ENCODE data around the gene SORCS2.

DNA sequence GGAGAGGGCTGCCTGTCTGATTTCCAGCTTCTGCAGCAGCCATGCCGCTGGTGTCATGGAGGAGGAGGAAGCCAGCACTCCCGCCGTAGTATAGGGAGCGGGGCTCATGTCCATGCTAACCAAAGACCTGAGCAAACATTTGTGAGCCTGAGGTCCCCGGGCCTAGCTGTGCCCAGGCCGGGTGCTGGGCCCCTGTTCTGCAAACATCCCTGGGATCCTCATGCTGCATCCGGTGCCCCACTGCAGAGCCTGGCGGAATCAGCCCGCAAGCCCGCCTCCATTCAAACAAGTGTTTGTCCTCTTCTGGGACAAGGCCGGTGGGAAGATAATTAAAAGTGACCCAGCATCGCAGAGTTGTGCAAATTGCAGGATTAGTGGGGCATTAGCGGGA, 106.3 kb downstream of the SORCS2 start:
- TF ChIP-seq SNAI1 (CRISPR knock-in tag; IDR thresholded peaks at IDR 0.05; ENCODE audit: borderline replicate concordance) (no peak), NFYC (CRISPR knock-in tag; IDR thresholded peaks at IDR 0.05) (no peak), PCBP1 (IDR thresholded peaks at IDR 0.05; ENCODE audit: borderline replicate concordance, low read depth, low read length) (no peak), ZNF264 (CRISPR knock-in tag; IDR thresholded peaks at IDR 0.05) (no peak), NFYB (CRISPR knock-in tag; IDR thresholded peaks at IDR 0.05) (no peak), ZNF557 (CRISPR knock-in tag; IDR thresholded peaks at IDR 0.05) (no peak), FOXM1 (CRISPR knock-in tag; IDR thresholded peaks at IDR 0.05) (no peak), CEBPB (IDR thresholded peaks at IDR 0.05; ENCODE audit: borderline replicate concordance, low read depth, low read length) (no peak), EP300 (IDR thresholded peaks at IDR 0.05; ENCODE audit: low read depth in 2 of 2, low read length in 2 of 2) (no peak), EP300 (CRISPR knock-in tag; IDR thresholded peaks at IDR 0.05; ENCODE audit: borderline replicate concordance) (no peak)
- TF ChIP-seq, protein P1, sequence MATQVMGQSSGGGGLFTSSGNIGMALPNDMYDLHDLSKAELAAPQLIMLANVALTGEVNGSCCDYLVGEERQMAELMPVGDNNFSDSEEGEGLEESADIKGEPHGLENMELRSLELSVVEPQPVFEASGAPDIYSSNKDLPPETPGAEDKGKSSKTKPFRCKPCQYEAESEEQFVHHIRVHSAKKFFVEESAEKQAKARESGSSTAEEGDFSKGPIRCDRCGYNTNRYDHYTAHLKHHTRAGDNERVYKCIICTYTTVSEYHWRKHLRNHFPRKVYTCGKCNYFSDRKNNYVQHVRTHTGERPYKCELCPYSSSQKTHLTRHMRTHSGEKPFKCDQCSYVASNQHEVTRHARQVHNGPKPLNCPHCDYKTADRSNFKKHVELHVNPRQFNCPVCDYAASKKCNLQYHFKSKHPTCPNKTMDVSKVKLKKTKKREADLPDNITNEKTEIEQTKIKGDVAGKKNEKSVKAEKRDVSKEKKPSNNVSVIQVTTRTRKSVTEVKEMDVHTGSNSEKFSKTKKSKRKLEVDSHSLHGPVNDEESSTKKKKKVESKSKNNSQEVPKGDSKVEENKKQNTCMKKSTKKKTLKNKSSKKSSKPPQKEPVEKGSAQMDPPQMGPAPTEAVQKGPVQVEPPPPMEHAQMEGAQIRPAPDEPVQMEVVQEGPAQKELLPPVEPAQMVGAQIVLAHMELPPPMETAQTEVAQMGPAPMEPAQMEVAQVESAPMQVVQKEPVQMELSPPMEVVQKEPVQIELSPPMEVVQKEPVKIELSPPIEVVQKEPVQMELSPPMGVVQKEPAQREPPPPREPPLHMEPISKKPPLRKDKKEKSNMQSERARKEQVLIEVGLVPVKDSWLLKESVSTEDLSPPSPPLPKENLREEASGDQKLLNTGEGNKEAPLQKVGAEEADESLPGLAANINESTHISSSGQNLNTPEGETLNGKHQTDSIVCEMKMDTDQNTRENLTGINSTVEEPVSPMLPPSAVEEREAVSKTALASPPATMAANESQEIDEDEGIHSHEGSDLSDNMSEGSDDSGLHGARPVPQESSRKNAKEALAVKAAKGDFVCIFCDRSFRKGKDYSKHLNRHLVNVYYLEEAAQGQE (IDR thresholded peaks at IDR 0.05; ENCODE audit: borderline replicate concordance in 1 of 2, low read depth in 1 of 2, low read length in 2 of 2) = no peak
- TF ChIP-seq, protein P2, sequence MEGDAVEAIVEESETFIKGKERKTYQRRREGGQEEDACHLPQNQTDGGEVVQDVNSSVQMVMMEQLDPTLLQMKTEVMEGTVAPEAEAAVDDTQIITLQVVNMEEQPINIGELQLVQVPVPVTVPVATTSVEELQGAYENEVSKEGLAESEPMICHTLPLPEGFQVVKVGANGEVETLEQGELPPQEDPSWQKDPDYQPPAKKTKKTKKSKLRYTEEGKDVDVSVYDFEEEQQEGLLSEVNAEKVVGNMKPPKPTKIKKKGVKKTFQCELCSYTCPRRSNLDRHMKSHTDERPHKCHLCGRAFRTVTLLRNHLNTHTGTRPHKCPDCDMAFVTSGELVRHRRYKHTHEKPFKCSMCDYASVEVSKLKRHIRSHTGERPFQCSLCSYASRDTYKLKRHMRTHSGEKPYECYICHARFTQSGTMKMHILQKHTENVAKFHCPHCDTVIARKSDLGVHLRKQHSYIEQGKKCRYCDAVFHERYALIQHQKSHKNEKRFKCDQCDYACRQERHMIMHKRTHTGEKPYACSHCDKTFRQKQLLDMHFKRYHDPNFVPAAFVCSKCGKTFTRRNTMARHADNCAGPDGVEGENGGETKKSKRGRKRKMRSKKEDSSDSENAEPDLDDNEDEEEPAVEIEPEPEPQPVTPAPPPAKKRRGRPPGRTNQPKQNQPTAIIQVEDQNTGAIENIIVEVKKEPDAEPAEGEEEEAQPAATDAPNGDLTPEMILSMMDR (CRISPR knock-in tag; IDR thresholded peaks at IDR 0.05) = no peak
